Measurements from ENCODE around the gene EWSR1.

The EWSR1 gene

DNA sequence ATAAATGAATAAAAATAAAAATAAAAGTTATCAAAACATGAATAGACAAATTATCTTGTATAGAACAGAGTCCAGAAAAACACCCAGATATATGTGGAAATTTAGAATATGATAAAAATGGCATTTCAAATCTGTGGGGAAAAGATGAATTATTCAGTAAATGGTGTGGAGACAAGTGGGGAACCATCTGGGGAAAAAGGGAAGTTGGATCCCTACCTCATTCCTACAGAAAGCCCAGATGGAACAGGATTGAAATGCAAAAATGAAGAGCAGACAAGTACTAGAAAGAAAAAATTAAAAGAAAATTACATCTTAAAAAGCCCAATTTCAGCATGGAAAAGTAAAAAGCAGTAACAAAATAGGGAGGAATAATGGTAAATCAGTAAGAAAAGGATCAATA, 55.6 kb downstream of the EWSR1 start:
- no peaks in the 10 kb centered on the region for H3K4me1 ChIP-seq (ENCODE audit: low read depth, poor library complexity, severe bottlenecking)
- no peak overlapping the region for H2AFZ ChIP-seq (ENCODE audit: low read depth)
- H3K27ac ChIP-seq = no peak overlapping the region
- H3K27me3 ChIP-seq (ENCODE audit: insufficient read depth, low read depth) = no peaks in the 10 kb centered on the region
- TF ChIP-seq, protein P1, sequence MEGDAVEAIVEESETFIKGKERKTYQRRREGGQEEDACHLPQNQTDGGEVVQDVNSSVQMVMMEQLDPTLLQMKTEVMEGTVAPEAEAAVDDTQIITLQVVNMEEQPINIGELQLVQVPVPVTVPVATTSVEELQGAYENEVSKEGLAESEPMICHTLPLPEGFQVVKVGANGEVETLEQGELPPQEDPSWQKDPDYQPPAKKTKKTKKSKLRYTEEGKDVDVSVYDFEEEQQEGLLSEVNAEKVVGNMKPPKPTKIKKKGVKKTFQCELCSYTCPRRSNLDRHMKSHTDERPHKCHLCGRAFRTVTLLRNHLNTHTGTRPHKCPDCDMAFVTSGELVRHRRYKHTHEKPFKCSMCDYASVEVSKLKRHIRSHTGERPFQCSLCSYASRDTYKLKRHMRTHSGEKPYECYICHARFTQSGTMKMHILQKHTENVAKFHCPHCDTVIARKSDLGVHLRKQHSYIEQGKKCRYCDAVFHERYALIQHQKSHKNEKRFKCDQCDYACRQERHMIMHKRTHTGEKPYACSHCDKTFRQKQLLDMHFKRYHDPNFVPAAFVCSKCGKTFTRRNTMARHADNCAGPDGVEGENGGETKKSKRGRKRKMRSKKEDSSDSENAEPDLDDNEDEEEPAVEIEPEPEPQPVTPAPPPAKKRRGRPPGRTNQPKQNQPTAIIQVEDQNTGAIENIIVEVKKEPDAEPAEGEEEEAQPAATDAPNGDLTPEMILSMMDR (conservative IDR thresholded peaks at IDR 0.05; ENCODE audit: low read depth, low read length) = no peak
- no peak overlapping the region for H3K4me3 ChIP-seq (IDR thresholded peaks at IDR 0.05; ENCODE audit: insufficient read depth, low read depth, low read length)
- no peaks in the 10 kb centered on the region for H4K20me1 ChIP-seq (ENCODE audit: insufficient read depth)
- no peaks in the 10 kb centered on the region for H3K36me3 ChIP-seq (ENCODE audit: insufficient read depth)
- no peak overlapping the region for H3K9ac ChIP-seq
- no peaks in the 10 kb centered on the region for H3K79me2 ChIP-seq (ENCODE audit: insufficient read depth, low read depth)
- H3K4me2 ChIP-seq = no peak overlapping the region

DNA sequence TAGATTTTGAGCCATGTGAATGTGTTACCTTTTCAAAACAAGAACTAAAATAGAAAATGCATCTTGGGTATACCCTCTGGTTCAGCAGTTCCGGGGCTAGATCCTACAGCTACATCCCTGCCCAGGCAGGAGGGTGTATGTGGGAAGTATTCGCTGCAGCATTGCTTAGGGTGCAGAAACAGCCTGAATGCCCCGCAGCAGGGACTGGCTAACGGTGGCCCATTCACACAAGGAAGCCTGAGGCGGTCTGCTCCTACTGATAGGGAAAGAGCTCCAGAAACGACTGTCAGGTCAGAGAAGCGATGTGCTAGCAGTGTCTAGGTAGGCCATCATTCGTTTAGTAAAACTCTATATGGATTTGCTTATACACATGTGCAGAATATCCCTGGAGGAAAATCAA, 57.3 kb downstream of the EWSR1 start:
- no peak overlapping the region for H3K4me2 ChIP-seq
- H3K79me2 ChIP-seq (ENCODE audit: insufficient read depth, low read depth) = no peaks in the 10 kb centered on the region
- H2AFZ ChIP-seq (ENCODE audit: low read depth) = no peak overlapping the region
- no peak overlapping the region for H3K4me3 ChIP-seq (IDR thresholded peaks at IDR 0.05; ENCODE audit: insufficient read depth, low read depth, low read length)
- no peak overlapping the region for H3K9ac ChIP-seq
- no peak overlapping the region for H3K27ac ChIP-seq
- TF ChIP-seq, protein P1 (conservative IDR thresholded peaks at IDR 0.05; ENCODE audit: low read depth, low read length) = no peak
- no peaks in the 10 kb centered on the region for H4K20me1 ChIP-seq (ENCODE audit: insufficient read depth)
- H3K4me1 ChIP-seq (ENCODE audit: low read depth, poor library complexity, severe bottlenecking) = no peaks in the 10 kb centered on the region
- no peaks in the 10 kb centered on the region for H3K36me3 ChIP-seq (ENCODE audit: insufficient read depth)
- H3K27me3 ChIP-seq (ENCODE audit: insufficient read depth, low read depth) = no peaks in the 10 kb centered on the region

DNA sequence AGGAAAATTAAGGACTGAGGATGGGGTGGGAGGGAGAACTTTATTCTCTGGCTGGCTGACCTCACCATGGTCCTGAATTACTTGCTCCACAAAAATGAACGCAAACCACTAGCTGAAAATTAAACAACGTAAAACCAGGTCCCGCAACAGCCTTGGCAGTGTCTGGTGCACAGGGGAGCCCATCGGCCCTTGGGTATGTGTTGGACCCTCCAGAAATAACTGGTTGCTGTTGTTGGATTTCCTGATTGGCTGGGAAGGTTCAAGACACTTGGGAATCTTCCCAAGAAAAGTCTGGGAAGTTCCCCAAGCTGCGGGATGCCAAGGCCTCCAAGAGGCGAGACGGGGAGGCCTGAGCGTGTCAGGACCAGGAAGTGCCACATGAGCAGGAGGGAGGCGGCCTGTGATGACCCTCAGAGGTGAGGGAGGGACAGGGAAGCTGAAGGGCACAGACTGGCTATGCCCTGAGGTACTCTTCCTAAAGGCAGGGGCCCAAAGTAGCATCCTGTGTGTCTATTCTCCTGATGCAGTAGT, 57.8 kb downstream of the EWSR1 start:
- Histone ChIP-seq H3K27me3 (ENCODE audit: insufficient read depth, low read depth) (no peaks in the 10 kb centered on the region), H3K36me3 (ENCODE audit: insufficient read depth) (no peaks in the 10 kb centered on the region)

DNA sequence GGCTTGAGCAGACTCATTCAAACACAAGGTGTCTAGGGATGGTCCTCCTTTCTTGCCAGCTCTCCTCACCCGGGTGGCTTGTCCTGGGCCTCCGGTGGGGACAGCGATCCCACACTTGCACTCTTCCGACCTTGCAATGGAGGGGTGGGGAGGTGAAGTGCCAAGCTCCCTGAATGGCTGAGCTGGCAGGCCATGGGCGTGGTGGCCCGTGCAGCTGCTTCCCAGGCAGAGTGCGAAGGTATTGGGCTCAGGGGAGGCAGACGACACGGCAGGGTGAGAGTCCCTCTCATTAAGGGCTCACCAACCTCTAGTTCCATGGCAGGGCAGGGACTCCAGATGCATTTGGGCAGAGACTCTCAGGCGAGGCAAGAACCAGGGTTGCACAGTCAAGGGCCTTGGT, 58.4 kb downstream of the EWSR1 start:
- TF ChIP-seq, protein P1 (conservative IDR thresholded peaks at IDR 0.05; ENCODE audit: low read depth, low read length) = no peak
- Histone ChIP-seq H3K4me3 (IDR thresholded peaks at IDR 0.05; ENCODE audit: insufficient read depth, low read depth, low read length) (no peak overlapping the region), H3K27ac (no peak overlapping the region), H3K27me3 (ENCODE audit: insufficient read depth, low read depth) (no peaks in the 10 kb centered on the region), H2AFZ (ENCODE audit: low read depth) (no peak overlapping the region), H3K4me2 (no peak overlapping the region), H3K9ac (no peak overlapping the region), H3K79me2 (ENCODE audit: insufficient read depth, low read depth) (no peaks in the 10 kb centered on the region), H3K4me1 (ENCODE audit: low read depth, poor library complexity, severe bottlenecking) (no peaks in the 10 kb centered on the region), H3K36me3 (ENCODE audit: insufficient read depth) (no peaks in the 10 kb centered on the region), H4K20me1 (ENCODE audit: insufficient read depth) (no peaks in the 10 kb centered on the region)

More for the DNA sequence above, 57.8 kb downstream of the EWSR1 start:
- H3K4me2 ChIP-seq = no peak overlapping the region
- no peaks in the 10 kb centered on the region for H4K20me1 ChIP-seq (ENCODE audit: insufficient read depth)
- no peak overlapping the region for H3K9ac ChIP-seq
- H3K4me1 ChIP-seq (ENCODE audit: low read depth, poor library complexity, severe bottlenecking) = no peaks in the 10 kb centered on the region
- no peak overlapping the region for H2AFZ ChIP-seq (ENCODE audit: low read depth)
- H3K79me2 ChIP-seq (ENCODE audit: insufficient read depth, low read depth) = no peaks in the 10 kb centered on the region
- TF ChIP-seq, protein P1 (conservative IDR thresholded peaks at IDR 0.05; ENCODE audit: low read depth, low read length) = no peak
- H3K4me3 ChIP-seq (IDR thresholded peaks at IDR 0.05; ENCODE audit: insufficient read depth, low read depth, low read length) = no peak overlapping the region
- no peak overlapping the region for H3K27ac ChIP-seq

Measured in KMS-11 (cell line).